ENCODE results near the gene ATAT1. TPM values are rescaled to one million over a fixed set of nuclear protein-coding genes. Genes with fewer than 3 reads are reported as not detected.

Gene ATAT1
- total RNA-seq, 1 experiment from 2014 or later = 6.1 TPM

GRCh38 chr6:30615958-30616810 is 10.5 kb upstream of the ATAT1 start:
- Histone ChIP-seq H3K4me1 (ENCODE audit: insufficient read depth, low read length) (peaks cover 40% of the 10 kb centered on the region), H3K9ac (ENCODE audit: low read length) (peak overlapping the region; percentile 99), H3K9me2 (replicated peaks; ENCODE audit: low read length) (no peaks in the 10 kb centered on the region), H3K79me2 (ENCODE audit: low read length) (peaks cover 69% of the 10 kb centered on the region), H3K27me3 (ENCODE audit: low read length) (no peaks in the 10 kb centered on the region), H3F3A (ENCODE audit: low read length, unreplicated experiment) (peaks cover 25% of the 10 kb centered on the region), H3K4me2 (ENCODE audit: low read length) (peak overlapping the region; percentile 99), H3K27ac (ENCODE audit: low read length) (peak overlapping the region; percentile 92), H4K20me1 (ENCODE audit: low read length) (peaks cover 42% of the 10 kb centered on the region), H2AFZ (ENCODE audit: low read length) (no peak overlapping the region), H3K4me3 (ENCODE audit: low read length) (peak overlapping the region; percentile 86), H3K36me3 (ENCODE audit: low read depth, low read length) (peaks cover 26% of the 10 kb centered on the region), H3K9me3 (ENCODE audit: low read length) (no peaks in the 10 kb centered on the region)
- no TSS peak for BruUV-seq (replicated peaks)
- ChIA-PET CTCF (no interaction called here), POLR2A (ENCODE audit: unreplicated experiment) (no interaction called here)
- TF ChIP-seq EZH2 (IDR thresholded peaks at IDR 0.05; ENCODE audit: low read length, unreplicated experiment) = no peak
- no peak for TF ChIP-seq CTCF (conservative IDR thresholded peaks at IDR 0.05; ENCODE audit: low read depth, low read length)
- no peak for TF ChIP-seq EZH2phosphoT487 (IDR thresholded peaks at IDR 0.05; ENCODE audit: borderline replicate concordance, low read length)
- DNase-seq (no peak), ATAC-seq (no peak)
- intact Hi-C loops (cut with micrococcal nuclease) = no loop called here

GRCh38 chr6:30616811-30617564 is 9.7 kb upstream of the ATAT1 start, which contains the start of gene PPP1R10:
Gene PPP1R10 (minus strand): TSS chr6:30617243. CDS start chr6:30609944, 7,299 bp downstream.
- Histone ChIP-seq H2AFZ (ENCODE audit: low read length) (peak within 1 kb of the TSS; percentile 82), H3K27me3 (ENCODE audit: low read length) (no peaks in the 10 kb centered on the region), H3K4me3 (ENCODE audit: low read length) (peak within 1 kb of the TSS; percentile 86), H3K79me2 (ENCODE audit: low read length) (peaks cover 62% of the 10 kb centered on the region), H3K4me1 (ENCODE audit: insufficient read depth, low read length) (peaks cover 40% of the 10 kb centered on the region), H3K9me3 (ENCODE audit: low read length) (no peaks in the 10 kb centered on the region), H3K27ac (ENCODE audit: low read length) (peak within 1 kb of the TSS; percentile 92), H3K36me3 (ENCODE audit: low read depth, low read length) (peaks cover 22% of the 10 kb centered on the region), H3K9me2 (replicated peaks; ENCODE audit: low read length) (no peaks in the 10 kb centered on the region), H3K4me2 (ENCODE audit: low read length) (peak within 1 kb of the TSS; percentile 99), H3K9ac (ENCODE audit: low read length) (peak within 1 kb of the TSS; percentile 99), H4K20me1 (ENCODE audit: low read length) (peaks cover 35% of the 10 kb centered on the region), H3F3A (ENCODE audit: low read length, unreplicated experiment) (peaks cover 25% of the 10 kb centered on the region)
- TSS peak; percentile 75 for BruUV-seq (replicated peaks)
- peak; percentile 100 for DNase-seq
- POLR2A ChIA-PET (ENCODE audit: unreplicated experiment) = interaction anchor here (0.7 to 0.9 kb wide), 2 partner anchors 96 to 100 kb away, joined by 3 read pairs; partner anchors contain the start of gene MDC1
- intact Hi-C loops (cut with micrococcal nuclease) = loop anchor here (1.0 kb wide), 2 partner anchors 56 to 103 kb away; partner anchors contain the start of genes DHX16 and TUBB
- CTCF ChIA-PET = interaction anchor here (0.6 kb wide), 1 partner anchor 114 kb away, joined by 4 read pairs; no protein-coding TSS in a partner anchor
- no peak for TF ChIP-seq EZH2 (IDR thresholded peaks at IDR 0.05; ENCODE audit: low read length, unreplicated experiment)
- TF ChIP-seq CTCF (conservative IDR thresholded peaks at IDR 0.05; ENCODE audit: low read depth, low read length) = no peak
- TF ChIP-seq EZH2phosphoT487 (IDR thresholded peaks at IDR 0.05; ENCODE audit: borderline replicate concordance, low read length) = no peak
- peak; percentile 73 for ATAC-seq
